Activated T-helper 9 cell treated with anti-CD3 and anti-CD28 coated beads, Interleukin-2, amount 50 U/mL, for 16 hours (primary cell): ENCODE results near the gene ATG7.
"Not testable (repeated sequence)": the region's sequence is repeated elsewhere in the genome, so short reads cannot be mapped to it uniquely, and the experiment has no call there.

Experiments
- DNase-seq: peaks from one replicate; pipeline ENCODE4 v3.0.0-alpha.2; 2020; ENCODE audit warnings: low read depth

ATG7 gene

DNA sequence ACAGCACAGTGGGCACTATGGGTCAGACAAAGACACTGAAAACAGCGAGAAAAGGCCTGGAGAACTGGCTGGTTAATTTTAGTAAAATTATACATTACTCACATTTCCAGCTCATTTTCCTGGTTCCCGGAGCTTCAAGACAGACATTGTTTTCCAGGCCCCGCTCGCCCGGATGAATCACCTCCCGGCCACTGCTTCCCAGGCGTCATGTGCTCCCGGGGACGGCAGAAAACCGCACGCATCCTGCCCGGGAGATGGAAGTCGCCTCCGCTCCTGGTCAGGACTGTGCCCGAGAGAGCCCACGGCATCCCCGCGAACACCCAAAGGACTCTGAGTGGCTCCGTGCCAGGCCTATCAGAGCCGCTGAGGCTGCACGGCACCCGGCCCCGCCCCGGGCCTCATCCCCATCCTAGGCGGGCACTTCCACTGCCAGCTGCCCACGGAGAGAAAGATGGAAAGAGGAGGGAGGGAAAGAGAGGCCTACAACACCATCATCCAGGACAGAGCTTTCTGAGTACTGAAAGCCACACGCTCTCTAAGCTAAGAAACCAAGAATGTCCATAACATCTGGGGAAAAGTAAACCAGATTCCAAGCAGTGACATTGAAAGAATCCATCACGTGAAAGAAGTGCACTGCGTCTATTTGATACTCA, 296.4 kb downstream of the ATG7 start:
- DNase-seq, result no peak

DNA sequence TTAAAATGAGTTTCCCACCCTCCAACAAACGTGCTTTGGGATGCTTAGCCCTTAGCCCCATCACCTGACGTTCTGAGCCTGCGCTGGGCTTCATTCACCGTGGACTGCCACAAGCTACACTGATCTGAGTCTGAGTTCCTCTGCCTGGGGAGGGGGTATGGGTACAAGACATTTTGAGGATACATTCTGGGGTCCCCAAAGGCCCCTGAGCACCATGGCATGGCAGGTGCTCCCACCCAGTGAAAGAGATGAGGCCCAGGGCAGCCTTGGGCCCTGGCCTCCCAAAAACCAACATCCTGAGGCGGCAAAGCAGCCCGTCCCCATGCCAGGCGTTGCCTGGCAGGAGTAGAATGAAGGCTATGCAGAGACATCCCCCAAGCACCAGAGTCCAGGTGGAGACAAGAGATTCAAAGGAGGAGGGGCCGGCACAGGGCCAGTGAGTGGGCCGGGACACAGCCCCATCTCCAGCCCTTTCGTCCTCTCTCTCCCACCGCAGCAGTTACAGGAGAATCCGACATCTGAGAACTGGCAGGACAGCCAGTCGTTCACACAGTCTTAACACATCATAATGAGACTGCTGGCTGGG, 297.1 kb downstream of the ATG7 start:
- DNase-seq, result no peak

DNA sequence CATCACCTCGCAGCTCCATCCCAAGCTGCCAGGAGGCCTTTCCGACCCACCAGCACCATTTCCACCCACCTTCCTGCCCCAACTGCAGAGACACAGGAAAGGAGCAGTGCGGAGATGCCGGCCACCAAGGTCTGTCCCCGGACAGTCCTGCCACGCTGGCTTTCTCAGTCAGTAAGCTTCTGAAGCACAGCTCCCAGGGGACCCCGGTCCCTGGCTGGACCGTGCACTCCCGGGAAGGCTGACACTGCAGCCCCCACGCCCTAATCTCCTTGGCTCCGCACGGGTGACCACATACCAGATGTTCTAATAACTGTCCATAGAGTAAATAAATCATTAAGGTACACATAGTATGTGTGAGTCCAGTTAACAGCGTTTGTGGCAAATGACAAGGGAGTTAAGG, 298.1 kb downstream of the ATG7 start:
- DNase-seq, result no peak

DNA sequence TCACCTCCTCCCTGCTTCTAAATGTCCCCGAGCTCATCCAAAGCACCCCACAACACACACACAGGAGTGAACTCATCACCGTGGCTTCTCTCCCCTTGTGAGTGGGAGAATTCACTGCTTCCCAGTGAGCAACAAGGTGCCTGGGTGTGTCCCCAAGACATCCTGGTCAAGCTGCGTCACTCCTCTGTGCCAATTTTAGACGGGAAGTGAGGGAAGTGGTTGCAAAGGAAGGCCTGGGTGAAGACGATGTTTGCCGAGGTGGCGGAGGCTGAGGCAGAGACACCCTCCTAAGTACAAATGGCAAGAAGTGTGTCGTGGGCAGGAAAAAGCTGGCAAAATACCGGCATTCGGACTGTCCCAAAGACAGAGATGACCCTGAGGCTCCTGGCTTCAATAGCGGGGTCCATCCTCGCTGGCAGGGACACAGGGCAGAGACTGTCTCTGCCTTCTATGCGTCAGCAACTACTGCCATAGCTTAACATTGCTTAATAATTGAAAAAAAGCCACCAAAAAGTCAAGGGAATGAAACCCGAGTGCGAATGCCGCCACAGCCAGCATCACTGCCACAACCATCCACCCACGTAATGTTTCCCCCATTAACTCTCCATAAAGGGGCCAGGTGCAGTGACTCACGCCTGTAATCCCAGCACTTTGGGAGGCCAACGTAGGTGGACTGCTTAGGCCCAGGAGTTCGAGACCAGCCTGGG, 298.7 kb downstream of the ATG7 start:
- DNase-seq, result no peak

DNA sequence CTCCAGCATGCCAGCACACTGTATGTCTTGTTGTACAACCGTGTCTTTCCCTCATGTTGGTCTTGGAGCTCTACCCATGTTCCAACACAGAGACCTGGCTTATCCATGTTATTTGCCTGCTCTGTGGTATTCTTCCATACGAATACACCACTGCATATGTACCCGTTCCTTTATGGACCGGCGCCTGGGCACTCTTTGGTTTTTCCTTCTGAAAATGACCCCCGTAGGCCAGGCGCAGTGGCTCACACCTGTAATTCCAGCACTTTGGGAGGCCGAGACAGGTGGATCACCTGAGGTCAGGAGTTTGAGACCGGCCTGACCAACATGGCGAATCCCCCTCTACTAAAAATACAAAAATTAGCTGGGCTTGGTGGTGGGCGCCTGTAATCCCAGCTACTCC, 300.5 kb downstream of the ATG7 start:
- DNase-seq, result not testable (repeated sequence)

DNA sequence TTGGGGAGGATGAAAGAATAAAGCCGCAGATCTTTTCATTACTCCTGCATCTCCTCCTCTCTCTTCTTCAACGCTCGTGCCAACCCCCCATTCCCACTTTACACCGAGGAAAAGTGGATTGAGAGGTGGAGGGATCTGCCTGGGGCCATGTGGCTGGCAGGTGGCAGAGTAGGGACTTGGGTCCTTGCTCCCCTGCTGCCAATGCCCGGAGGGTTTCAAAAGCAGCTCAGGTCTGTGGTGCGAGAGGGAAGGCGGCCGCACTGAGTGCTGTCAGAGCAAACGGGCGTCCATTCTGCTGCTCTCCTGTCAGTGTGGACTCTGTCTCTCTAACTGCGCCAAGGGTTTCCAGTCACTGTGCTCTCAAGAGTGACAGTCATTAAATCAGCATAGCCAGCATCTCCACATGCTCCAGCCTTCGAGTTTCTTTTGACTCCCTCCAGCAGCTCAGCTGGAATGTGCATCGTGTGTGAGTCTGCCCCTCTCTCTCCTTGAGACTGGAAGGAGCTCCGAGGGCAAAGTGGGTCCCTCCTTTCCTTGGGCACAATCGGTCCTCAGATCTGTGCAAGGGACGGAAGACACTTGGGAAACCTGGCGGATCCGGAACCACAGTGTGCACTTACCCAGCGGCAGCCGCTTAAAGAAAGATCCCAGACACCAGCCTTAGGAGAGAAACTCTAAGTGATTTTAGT, 302.9 kb downstream of the ATG7 start:
- no peak for DNase-seq

DNA sequence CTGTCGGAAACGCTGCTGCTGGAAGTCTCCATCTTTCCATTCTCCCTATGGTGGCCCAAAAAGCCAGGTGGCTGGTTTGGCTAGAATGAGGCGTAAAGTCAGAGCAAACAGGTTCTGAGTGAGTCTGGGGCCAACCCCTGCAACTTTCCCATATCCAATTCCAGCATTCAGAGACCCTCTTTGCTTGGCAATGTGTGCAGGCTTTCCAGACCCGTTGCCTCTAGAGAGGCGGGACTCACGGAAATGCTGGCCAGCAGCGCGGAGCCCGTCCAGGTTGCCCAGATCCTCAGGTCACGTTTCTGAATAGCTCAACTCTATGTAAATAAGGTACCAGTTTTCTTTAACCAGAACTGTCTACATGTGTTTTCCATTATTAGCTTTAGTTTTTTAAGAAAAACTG, 303.5 kb downstream of the ATG7 start:
- DNase-seq, result no peak

DNA sequence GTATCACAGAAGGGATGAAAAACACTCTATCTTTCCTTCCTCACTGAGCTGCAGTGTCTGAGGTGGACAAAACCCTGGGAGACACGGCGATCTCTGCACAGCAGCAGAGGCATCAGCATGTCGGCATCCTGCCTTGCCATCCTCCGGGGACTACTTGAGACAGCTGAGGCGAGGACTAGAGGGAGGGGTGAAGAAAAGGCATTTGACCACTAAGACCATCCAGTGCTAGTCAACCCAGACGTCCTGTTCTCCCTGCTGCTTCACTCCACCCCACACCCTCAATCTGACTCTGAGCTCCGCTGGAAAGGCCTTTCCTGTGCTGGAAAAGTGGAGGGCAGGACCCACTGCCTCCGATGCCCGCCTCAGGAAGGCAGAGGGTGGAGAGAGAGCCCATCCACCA, 304.3 kb downstream of the ATG7 start:
- DNase-seq, result no peak

DNA sequence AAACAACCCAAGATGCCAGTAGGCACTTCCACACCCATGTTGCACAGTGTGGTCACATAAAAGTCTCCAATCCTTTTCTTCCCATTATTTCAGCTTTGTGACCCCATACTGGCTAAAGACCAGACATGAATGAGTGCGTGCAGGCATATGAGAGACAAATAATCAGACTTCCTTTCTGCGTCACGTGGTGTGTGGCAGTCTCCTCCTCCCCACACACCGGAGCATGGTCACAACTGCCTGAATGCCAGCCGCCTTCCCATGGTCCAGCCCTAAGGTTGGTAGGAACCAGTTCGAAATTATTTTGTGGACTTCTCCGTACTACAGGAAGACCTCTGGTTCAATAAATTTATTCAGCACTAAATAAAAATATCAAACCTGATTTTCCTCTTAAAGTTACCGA, 306.0 kb downstream of the ATG7 start:
- DNase-seq, result no peak

DNA sequence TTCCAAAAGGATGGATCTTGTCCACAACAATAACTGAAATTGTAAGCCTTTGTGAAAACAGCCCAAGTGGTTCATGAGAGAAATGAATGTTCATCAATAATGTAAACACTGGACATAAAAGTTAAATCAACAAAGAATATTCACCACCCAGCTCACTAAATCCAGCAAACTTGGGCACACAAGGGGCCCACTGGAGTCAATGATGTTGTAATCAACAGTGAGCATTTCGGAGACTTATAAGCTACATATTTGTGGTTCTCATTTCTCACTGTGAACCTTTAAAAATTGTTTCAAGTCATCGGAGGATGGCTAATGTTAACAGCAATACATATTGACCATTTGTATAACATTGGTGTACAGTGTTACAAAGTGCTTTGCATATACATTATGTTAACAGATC, 308.4 kb downstream of the ATG7 start:
- no peak for DNase-seq

DNA sequence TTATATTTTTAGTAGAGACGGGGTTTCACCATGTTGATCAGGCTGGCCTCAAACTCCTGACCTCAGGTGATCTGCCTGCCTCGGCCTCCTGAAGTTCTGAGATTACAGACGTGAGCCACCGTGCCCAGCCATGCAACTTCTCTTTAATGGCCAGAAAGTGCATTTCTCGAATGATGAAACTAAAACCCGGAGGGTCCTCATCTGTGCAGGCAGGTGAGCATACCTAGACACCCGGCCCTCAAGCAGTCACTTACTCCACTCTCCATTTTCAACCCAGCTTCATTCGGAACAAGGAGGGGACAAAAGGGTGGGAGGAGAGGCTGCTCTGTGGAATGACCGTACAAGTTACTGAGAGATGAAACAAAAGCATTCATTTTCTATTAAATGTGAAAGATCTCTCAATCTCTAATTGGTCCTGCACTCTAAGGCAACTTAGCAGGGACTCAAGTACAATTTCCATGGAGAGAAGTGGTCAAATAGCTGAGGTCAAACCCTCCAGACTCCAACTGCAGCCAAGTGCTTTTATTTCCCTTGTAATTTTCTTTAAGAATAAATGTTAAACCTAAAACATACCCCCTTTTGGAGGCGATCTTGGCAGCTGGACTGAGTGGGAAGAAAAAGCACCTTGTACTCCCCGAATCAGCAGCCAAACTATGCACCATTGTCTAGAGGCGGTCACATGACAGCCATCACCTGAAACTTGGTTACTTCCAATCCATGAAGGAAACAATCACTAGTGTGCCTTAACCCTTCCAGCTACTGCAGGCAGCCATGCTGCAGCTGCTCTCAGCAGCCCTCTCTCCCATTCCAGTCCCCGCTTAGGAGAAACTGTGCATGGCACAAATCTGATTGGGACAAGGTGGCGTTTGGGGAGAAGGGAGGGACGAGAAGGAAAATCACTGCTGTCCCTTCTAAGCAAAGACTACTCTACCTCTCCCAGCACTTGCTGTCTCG, 309.3 kb downstream of the ATG7 start:
- DNase-seq, result no peak

DNA sequence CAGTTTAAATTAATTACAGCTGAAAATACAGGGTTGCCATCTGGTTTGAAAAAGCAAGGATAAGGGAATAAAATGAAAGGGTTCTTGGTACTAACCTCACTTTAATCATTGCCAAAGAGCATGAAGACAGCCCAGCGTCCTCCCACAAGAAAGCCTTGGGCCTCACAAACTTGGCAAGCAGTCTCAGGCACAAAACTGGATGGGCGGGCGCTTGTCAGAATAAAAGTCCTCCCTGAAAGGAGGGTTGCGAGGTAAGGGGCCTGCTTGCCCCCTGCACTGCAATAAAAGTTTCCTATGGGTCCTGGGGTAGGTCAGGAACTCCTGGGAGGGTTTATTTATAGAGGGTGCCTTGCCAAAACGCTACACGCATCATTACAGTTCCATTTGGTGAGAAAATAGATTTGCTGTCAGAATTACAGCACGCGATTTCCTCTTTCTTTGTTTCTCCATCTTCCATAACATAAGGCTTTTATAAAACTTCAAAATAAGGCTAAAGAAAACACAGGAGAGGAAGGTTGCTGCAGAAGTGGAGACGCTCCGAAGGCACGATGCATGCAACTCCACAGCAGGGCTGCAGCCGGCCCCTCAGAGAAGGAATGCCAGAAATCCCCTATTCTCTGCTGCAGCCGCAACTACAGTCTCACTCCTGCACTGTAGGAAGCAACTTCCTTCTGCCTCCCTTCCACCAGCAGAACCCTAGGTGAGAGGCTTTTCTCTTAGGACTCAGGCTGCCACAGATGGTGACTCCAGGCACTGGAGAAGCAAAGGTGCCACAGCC, 310.2 kb downstream of the ATG7 start:
- DNase-seq, result no peak

DNA sequence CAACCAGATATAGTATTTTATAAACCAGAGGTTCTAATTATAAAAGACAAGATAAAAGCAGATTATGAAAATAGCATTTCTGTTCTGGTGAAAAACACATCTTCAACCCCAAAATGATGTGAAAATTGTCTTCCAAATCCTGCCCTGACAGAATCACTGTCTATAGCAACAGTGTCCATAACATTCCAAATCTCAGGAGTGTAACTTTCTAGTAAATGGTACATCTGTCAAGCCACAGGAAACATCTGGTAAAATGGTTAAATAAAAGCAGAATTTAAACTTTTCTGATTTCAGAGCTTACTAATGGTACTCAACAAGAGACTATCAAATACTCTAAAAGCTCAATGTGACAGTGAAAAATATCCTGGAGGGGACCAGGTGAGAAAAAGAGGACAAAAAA, 311.0 kb downstream of the ATG7 start:
- no peak for DNase-seq

DNA sequence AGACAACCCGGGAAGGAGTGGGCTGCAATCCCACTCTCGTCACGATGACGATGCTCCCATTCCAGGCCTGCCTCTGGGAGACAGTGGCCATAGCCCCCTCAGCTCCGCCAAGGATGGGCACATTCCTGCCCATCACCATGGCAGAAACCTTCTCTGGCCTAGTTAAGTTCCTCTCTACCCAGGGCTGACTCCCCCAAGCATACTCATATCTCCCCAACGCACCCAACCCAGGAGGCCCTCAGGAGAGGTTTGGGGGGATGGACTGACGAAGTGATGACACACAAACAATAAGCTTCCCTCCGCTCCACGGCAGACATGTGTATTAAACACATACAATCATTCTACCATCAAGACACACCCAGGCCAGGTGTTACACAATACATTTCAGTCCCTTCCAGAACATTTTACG, 311.4 kb downstream of the ATG7 start:
- DNase-seq, result no peak

DNA sequence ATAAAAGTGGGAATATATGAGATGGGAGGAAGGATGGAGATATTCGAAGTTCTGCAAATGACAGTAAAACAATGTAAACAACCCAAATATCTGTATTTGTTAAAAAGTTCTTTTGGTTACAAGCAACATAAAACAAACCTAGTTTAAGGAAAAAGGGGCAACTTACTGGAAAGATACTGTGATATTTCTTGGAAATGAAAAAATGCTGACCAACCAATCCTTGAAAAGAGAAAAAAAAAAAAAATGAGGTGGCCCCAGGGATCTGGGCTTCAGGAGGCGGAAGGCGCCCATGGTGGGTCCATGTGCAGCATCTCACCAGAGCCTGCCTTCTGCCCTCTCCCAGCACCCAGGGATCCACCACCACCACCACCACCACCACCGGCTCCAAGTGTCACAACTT, 312.4 kb downstream of the ATG7 start:
- no peak for DNase-seq

DNA sequence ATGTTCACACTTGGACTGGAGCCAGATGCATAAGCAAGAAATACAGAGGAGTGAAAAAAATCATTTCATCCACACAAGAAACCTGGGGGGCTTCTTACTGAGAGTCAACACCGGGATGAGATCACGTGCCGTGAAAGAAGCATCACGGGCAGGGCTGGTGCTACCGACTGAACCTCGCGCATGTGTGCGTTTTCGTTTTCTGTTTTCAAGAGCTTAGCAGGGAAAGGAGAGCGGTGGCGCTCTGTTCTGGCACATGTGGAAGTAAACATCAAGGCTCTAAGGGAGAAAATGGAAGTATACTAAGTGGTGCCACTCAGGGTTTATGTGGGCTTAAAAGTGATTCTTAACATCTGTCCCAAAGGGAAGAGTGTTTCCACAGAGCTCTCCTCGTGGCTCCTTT, 315.6 kb downstream of the ATG7 start:
- DNase-seq, result no peak

DNA sequence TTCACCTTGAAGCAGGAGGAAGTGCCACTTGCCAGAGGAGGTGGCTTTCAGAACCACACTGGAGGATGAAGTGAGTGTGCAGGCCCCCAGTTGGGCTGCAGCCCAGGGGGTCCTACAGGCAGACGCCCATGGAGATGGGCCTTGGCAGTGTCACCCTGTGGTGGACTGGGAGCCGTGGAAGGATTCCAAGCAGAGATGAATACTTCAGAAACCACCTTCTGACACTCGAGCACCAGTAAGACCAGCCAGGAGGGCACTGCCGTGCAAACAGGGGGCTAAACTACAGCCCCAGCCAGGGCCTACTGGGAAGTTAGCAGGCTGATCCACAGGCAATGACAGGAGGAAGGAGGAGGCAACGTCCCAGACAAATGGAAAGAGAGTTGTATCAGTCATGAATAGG, 316.1 kb downstream of the ATG7 start:
- DNase-seq, result no peak

DNA sequence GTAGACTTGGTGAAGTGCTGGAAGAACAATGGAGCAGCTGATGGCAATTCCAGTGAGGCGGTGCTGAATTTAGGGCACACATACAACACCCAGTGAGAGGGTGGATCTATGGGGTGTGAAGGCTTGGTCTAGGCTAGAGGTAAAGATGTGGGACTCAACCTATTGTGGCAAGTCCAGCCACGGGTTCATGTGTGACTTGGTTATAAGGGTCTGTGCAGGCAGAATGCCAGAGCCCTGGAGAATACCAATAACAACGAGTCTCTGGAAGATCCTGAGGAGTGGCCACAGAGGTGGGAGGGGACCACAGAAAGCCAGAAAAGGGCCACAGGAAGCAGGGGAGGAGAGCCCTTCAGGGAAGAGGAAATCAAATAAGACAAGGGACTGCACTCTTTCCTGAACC, 316.6 kb downstream of the ATG7 start:
- DNase-seq, result no peak

DNA sequence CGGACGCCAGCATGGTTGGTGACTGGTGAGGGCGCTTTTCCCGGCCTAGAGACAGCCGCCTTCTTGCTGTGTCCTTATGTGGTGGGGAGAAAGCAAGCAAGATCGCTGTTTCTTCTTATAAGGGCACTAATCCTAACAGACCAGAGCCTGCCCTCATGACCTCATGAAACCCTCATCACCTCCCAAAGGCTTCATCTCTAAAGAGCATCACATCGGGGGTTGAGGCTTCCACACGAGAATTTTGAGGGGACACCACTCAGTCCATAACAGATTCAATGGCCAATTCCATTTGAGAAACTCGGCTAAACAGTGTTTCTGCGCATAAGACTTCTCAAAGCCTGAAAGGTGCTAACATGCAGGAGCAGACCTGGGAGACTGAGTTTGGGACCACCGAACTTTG, 317.5 kb downstream of the ATG7 start:
- no peak for DNase-seq

DNA sequence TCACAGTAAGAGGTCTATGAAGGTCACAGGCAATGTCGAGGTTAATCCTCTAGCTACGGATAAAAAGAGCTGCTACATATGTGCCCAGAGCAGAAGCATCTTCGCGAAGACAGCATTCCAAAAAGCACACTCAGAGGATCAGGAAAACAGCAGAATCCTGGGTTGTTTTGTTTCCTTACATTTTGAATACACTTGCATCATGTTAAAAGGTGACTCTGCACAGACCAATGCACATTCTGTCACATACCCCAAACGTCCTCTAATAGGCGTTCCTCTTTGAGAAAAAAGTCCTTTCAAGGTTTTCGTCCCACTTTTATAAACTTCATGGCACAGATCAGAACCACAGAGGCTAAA, 318.8 kb downstream of the ATG7 start:
- DNase-seq, result no peak
